Loucy (cell line): ENCODE measurements around the gene FANCF.

Source experiments
- EZH2phosphoT487 ChIP-seq: fragments of 200-600 bp; IDR thresholded peaks from 2 replicates; pipeline ENCODE4 v1.6.1; 2018; ENCODE audit warnings: antibody characterized with exemption, mild to moderate bottlenecking, moderate library complexity, borderline replicate concordance
- TF ChIP-seq, protein P1 (sequence below): fragments of 200-600 bp; sonication (generic); conservative IDR thresholded peaks from 2 replicates; pipeline ENCODE4 v1.5.1; 2014; ENCODE audit warnings: mild to moderate bottlenecking, antibody characterized with exemption, low read length

DNA sequence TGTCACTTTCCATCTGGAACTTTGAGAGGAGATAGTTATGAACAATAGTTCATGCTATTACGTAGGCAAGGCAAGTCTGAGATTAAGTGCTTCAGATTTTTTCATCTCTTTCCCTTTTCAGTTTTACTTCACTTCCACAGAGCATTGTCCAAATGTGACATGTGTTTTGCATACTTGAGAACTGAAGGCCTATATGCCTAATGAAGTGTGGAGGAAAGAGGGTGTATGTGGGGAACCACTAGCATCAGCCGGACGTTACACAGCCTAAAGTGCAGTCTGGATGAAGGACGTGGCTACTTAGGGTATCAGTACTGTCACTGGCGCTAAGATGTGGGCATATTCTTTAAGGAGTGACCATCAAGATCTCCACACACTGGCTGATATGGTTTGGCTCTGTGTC, 26.2 kb downstream of the FANCF start:
- TF ChIP-seq, protein P1, sequence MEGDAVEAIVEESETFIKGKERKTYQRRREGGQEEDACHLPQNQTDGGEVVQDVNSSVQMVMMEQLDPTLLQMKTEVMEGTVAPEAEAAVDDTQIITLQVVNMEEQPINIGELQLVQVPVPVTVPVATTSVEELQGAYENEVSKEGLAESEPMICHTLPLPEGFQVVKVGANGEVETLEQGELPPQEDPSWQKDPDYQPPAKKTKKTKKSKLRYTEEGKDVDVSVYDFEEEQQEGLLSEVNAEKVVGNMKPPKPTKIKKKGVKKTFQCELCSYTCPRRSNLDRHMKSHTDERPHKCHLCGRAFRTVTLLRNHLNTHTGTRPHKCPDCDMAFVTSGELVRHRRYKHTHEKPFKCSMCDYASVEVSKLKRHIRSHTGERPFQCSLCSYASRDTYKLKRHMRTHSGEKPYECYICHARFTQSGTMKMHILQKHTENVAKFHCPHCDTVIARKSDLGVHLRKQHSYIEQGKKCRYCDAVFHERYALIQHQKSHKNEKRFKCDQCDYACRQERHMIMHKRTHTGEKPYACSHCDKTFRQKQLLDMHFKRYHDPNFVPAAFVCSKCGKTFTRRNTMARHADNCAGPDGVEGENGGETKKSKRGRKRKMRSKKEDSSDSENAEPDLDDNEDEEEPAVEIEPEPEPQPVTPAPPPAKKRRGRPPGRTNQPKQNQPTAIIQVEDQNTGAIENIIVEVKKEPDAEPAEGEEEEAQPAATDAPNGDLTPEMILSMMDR: no peak
- TF ChIP-seq EZH2phosphoT487: no peak
